Measurements from ENCODE around the gene EIF3M. TPM values are rescaled to one million over a fixed set of nuclear protein-coding genes. Genes with fewer than 3 reads are reported as not detected.

The EIF3M gene
- 387 and 437 TPM in 2 replicates for total RNA-seq

DNA sequence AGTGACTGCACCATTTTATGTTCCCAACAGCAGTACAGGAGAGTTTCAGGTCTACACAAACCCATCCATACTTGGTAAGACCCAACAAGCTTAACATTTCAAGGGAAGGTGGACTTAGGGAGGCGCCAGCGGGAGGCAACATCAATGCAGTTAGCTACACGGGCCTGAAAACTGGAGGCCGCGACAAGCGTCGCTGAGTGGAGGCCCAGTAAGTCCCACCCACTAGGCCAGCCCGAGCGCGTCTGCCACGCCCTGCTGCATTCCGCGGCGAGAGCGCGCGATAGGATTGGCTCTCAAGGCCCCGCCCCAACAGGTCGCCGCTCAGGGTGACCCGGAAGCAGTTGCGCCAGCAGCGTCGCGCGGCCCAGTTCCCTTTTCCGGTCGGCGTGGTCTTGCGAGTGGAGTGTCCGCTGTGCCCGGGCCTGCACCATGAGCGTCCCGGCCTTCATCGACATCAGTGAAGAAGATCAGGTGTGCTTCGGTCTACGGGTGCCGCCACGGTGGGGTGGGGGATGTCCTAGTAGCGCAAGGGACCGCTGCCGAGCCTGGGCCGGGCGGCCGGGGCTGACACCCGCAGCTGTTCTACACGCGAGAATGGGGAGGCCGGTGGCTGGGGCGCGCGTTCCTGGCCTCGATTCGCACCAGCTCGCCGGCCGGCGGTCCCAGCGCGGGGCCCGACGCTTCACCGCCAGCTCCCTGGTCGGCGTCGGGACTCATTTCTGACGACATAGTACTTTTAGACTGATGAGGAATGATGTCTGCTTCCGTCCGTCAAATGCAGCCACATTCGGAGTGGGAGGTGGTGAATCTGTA, at the start of gene EIF3M:
TSS of gene EIF3M (plus strand) at position 373 of the 813 bp plus-strand sequence. CDS start at position 430, 57 bp downstream.
- DNase-seq (ENCODE audit: extremely low read depth, low read depth, low spot score), result peak; percentile 48

DNA sequence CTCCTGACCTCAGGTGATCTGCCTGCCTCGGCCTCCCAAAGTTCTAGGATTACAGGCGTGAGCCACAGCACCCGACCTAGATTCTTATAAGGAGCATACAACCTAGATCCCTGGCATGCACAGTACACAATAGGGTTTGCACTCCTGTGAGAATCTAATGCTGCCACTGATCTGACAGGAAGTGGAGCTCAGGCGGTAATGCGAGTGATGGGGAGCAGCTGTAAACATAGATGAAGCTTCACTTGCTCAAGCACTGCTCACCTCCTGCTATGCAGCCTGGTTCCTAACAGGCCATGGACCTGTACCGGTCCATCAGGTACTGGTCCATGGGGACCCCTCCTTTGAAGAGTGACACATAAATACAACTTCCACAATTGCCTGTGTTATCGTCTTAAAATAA, 44.8 kb upstream of the EIF3M start:
- DNase-seq (ENCODE audit: extremely low read depth, low read depth, low spot score), result no peak

GRCh38 chr11:32549611-32550187, 33.9 kb upstream of the EIF3M start:
- DNase-seq (ENCODE audit: extremely low read depth, low read depth, low spot score), result no peak

- no peak for DNase-seq (ENCODE audit: extremely low read depth, low read depth, low spot score)
Observed at GRCh38 chr11:32550207-32550606, 33.4 kb upstream of the EIF3M start.

DNA sequence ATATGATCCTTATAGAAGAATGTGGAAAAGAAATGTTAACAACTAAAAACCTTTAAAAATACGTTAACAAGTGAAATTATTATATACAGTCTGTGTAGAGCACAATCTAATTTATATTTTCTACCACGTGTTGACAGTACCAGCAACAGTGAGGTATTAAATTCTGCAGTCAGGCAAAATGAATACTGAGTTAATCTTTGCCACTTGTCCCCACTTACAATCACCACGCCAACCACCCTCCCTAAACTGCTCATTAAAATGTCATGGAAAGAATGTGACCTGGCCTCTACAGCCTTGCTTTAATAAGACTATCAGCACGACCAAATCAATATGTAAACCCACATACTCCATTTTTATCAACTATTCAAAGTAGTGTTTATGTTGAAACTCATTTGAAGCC, 28.5 kb upstream of the EIF3M start:
- no peak for DNase-seq (ENCODE audit: extremely low read depth, low read depth, low spot score)

GRCh38 chr11:32555895-32556294, 27.7 kb upstream of the EIF3M start:
- no peak for DNase-seq (ENCODE audit: extremely low read depth, low read depth, low spot score)

DNA sequence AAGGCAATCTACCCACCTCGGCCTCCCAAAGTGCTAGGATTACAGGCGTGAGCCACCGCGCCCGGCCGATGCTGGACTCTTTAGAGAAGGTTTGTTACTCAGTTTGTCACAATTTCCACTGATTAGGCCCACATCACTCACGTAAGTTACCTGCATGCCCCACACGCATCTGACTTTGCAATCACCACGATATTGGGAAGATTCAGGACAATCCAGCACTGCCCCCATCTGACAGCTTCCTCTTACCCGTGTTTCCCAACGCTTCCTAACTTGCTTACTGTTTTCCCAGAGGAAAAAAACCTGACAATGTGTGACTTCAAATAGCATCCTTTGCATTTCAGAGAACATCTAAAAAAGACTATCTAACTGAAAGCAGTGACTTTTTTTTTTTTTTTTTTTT, 21.8 kb upstream of the EIF3M start:
- no peak for DNase-seq (ENCODE audit: extremely low read depth, low read depth, low spot score)

DNA sequence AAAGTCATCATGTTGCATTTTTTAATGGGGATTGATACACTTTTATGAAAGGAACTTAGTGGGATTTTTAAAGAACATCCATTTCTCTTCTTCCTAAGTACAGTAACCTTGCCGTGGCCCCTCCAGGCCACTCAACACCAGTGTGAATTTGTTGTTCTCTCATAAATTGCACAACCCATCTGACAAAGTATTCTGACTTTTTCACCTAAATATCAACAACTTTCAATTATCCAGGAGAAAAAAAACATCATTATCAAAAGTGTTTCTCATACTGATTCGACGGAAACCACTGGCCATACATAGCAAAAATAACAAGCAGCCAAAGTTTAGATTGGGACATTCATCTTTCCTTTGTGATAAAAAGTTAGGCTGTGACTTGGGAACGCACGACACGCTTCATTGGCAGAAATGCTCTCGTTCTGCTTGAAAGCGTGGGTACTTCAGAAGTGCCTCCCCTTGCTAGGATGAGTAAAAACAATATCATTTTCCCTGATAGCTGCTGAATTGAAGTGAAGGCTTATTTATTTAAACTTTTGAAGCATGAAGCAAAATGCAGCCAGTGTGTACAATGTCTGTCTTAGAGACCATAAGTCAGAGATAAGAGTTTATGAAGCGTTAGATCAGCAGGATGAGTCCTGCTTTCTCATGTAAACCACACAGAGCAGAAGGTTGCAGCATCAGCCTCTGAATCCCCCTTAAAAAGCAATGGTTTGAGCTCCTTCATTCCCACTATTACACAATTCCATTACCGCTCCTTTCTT, 20.6 kb upstream of the EIF3M start:
- DNase-seq (ENCODE audit: extremely low read depth, low read depth, low spot score), result no peak

GRCh38 chr11:32563600-32563959, 20.1 kb upstream of the EIF3M start:
- no peak for DNase-seq (ENCODE audit: extremely low read depth, low read depth, low spot score)

DNA sequence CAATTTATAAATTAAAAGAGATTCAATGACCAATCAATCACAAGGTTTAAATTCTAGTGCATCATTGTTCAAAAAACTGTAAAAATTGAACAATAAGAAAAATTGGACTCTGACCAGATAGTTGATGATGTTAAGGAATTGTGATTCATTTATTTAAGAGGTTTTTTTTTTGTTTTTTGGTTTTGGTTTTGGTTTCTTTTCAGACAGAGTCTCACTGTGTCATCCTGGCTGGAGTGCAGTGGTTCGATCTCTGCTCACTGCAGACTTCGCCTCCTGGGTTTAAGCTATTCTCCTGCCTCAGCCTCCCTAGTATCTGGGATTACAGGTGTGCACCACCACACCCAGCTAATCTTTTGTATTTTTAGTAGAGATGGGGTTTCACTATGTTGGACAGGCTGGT, 17.1 kb upstream of the EIF3M start:
- no peak for DNase-seq (ENCODE audit: extremely low read depth, low read depth, low spot score)

DNA sequence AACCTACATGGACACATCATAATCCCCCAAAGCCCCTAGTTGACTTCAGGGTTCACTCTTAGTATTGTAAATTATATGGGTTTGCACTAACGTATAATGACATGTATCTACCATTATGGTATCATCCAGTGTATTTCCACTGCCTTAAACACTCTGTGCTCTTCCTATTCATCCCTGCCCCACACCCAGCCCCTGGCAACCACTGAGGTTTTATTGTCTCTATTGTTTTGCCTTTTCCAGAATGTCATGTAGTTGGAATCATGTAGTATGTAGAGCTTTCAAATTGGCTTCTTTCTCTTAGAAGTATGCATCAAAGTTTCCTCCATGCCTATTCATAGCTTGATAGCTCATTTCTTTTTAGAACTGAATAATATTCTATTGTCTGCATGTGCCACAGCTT, 16.5 kb upstream of the EIF3M start:
- DNase-seq (ENCODE audit: extremely low read depth, low read depth, low spot score), result no peak

DNA sequence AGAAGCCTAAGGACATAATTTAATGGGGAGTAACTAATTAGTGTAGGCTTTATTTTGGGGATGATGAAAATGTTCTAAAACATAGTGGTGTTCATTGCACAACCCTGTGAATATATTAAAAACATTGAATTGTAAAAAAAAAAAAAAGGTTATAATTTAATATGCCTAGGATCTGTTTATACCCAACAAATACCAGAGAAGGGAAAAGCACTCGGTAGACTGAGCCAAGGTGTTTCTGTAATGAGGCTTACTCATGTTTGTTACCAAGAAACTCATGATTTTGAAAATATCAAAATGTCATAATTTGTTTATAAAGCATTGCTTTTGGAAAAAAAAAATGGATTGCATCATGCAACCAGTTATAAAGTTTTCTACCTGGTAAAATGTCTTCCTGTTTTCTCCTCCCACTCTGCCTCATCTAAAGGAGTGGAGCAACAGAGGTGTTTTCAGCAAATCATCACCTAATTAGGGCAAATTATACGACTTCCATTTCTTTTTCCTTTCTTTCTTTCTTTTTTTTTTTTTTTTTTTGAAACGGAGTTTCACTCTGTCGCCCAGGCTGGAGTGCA, 14.2 kb upstream of the EIF3M start:
- DNase-seq (ENCODE audit: extremely low read depth, low read depth, low spot score), result no peak

- no peak for DNase-seq (ENCODE audit: extremely low read depth, low read depth, low spot score)
Observed at GRCh38 chr11:32571039-32571438, 12.6 kb upstream of the EIF3M start.

GRCh38 chr11:32573228-32573627, 10.4 kb upstream of the EIF3M start:
- no peak for DNase-seq (ENCODE audit: extremely low read depth, low read depth, low spot score)

DNA sequence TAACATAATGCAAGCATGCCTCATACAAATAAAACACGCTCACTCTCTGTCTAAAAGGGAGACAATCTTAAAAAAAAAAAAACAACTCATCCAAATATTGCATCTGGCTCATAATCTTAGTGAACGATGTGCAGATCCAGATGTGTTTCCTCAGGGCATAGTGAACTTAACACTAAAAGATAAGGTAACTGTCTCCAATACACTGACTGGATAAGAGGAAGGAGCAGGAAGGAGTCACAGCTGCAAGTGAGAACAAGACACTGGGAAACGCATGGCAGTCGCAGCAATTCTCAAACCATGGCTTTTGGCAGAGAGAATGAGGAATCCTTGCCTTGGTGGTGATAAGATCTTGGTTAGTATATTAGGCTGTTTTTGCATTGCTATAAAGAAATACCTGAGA, 9.2 kb upstream of the EIF3M start:
- no peak for DNase-seq (ENCODE audit: extremely low read depth, low read depth, low spot score)

DNA sequence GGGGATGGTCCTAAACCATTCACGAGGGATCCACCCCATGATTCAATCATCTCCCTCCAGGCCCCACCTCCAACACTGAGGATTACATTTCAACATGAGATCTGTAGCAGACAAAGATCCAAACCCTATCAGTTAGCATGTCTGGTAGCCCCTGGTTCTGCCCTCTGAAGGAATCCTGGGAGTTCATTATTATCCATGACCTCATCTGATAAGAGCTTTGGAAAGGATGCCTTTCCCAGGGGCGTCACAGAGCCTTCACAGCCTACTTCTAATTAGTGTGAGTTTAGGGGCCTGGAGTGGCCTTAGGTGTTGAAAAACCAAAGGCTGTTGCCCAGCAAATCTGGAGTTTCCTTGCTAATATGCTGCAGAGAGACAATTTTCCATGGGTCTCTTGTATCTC, 8.6 kb upstream of the EIF3M start:
- DNase-seq (ENCODE audit: extremely low read depth, low read depth, low spot score), result no peak

- no peak for DNase-seq (ENCODE audit: extremely low read depth, low read depth, low spot score)
Observed at GRCh38 chr11:32576456-32576855, 7.2 kb upstream of the EIF3M start.

- DNase-seq (ENCODE audit: extremely low read depth, low read depth, low spot score), result no peak
Observed at GRCh38 chr11:32580967-32581366, 2.7 kb upstream of the EIF3M start.

- no peak for DNase-seq (ENCODE audit: extremely low read depth, low read depth, low spot score)
Observed at GRCh38 chr11:32581556-32581955, 2.1 kb upstream of the EIF3M start.

GRCh38 chr11:32584921-32585320, 1.3 kb downstream of the EIF3M start:
- DNase-seq (ENCODE audit: extremely low read depth, low read depth, low spot score), result no peak

DNA sequence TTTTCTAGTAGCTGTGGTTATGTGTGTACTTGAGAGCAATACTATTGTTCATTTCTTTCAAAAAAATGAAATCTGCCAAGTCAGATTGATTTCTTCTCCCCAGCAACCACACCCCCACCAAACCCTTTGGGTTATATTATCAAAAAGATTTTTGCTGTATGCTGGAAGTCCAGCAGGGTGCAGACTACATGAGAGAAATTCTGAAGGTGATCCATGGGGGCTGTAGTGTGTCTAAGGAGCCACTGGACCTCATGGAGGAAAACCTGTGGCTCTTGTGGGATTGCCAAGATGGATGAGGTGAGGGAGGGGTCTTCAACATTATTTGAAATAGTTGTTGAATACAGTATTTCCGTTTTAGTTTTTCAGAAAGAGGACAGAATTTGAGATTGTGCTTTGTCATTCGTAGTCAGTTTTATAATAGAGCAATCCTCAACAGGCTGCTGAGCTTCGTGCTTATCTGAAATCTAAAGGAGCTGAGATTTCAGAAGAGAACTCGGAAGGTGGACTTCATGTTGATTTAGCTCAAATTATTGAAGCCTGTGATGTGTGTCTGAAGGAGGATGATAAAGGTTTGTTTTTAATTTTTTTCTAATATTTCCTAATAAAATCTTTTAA, 3.1 kb downstream of the EIF3M start:
- DNase-seq (ENCODE audit: extremely low read depth, low read depth, low spot score), result no peak

All from glomerular endothelial cell (primary cell).